OCI-LY7 (cell line): ENCODE measurements around the gene KRTAP10-10. TPM values are rescaled to one million over a fixed set of nuclear protein-coding genes. Genes with fewer than 3 reads are reported as not detected.

Source experiments
- BruUV-seq: library from RNA; stranded (reverse); fragments of 400-500 nt; replicated peaks from 2 replicates; lab custom pipeline; 2021; lab: Mats Ljungman, UMichigan
- CTCF ChIA-PET: fragments of 300-600 bp; sonication (Branson Sonifier 250); formaldehyde crosslinking; loops from one replicate; lab custom pipeline; 2022; ENCODE audit warnings: antibody characterized with exemption; ENCODE audit not compliant: unreplicated experiment; lab: Charles Lee
- POLR2A ChIA-PET: fragments of 300-600 bp; sonication (Branson Sonifier 250); formaldehyde crosslinking; loops from one replicate; lab custom pipeline; 2022; ENCODE audit warnings: antibody characterized with exemption; lab: Charles Lee
- DNase-seq: peaks from one replicate; pipeline ENCODE4 v3.0.0-alpha.2; 2015; ENCODE audit warnings: low spot score
- H2AFZ ChIP-seq: fragments of 200-600 bp; sonication (generic), shearing (Covaris generic); 2 replicates; pipeline ENCODE4 v1.6.1; 2014; ENCODE audit warnings: mild to moderate bottlenecking, antibody characterized with exemption, low read length, moderate library complexity
- H3K27ac ChIP-seq: fragments of 200-600 bp; sonication (generic); 2 replicates; pipeline ENCODE4 v1.5.1; 2014; ENCODE audit warnings: mixed run types, low read depth, mild to moderate bottlenecking, moderate library complexity, low read length, inconsistent platforms; ENCODE audit not compliant: poor library complexity, severe bottlenecking
- H3K36me3 ChIP-seq: fragments of 200-600 bp; sonication (generic); 2 replicates; pipeline ENCODE4 v1.6.1; 2014; ENCODE audit warnings: mild to moderate bottlenecking, antibody characterized with exemption, low read length, moderate library complexity, mixed read lengths; ENCODE audit not compliant: insufficient read depth
- H3K4me1 ChIP-seq: fragments of 200-600 bp; sonication (generic); 2 replicates; pipeline ENCODE4 v1.5.1; 2014; ENCODE audit warnings: mild to moderate bottlenecking, low read length; ENCODE audit not compliant: insufficient read depth, poor library complexity, severe bottlenecking
- H3K4me2 ChIP-seq: fragments of 200-600 bp; sonication (generic); 2 replicates; pipeline ENCODE4 v1.6.1; 2014; ENCODE audit warnings: mild to moderate bottlenecking, low read length
- H3K4me3 ChIP-seq: fragments of 200-600 bp; sonication (generic); 2 replicates; pipeline ENCODE4 v1.5.1; 2014; ENCODE audit warnings: mild to moderate bottlenecking, low read depth, low read length; ENCODE audit not compliant: poor library complexity, severe bottlenecking
- H3K79me2 ChIP-seq: fragments of 200-600 bp; sonication (generic); 2 replicates; pipeline ENCODE4 v1.6.1; 2016; ENCODE audit warnings: low read depth, mild to moderate bottlenecking, low read length, moderate library complexity, mixed read lengths; ENCODE audit not compliant: insufficient read depth
- H3K9me2 ChIP-seq: fragments of 200-600 bp; sonication (generic); 2 replicates; pipeline ENCODE4 v1.6.1; 2016; ENCODE audit warnings: mild to moderate bottlenecking, low read length, mixed read lengths; ENCODE audit not compliant: insufficient read depth
- H3K9me3 ChIP-seq: fragments of 200-600 bp; sonication (generic); 2 replicates; pipeline ENCODE4 v1.6.1; 2014; ENCODE audit warnings: mild to moderate bottlenecking, mixed run types, low read length, mixed read lengths
- H4K20me1 ChIP-seq: fragments of 200-600 bp; sonication (generic); 2 replicates; pipeline ENCODE4 v1.6.1; 2014; ENCODE audit warnings: mild to moderate bottlenecking, antibody characterized with exemption, low read length, moderate library complexity, mixed read lengths; ENCODE audit not compliant: insufficient read depth
- EZH2phosphoT487 ChIP-seq: fragments of 200-600 bp; sonication (generic); IDR thresholded peaks from 2 replicates; pipeline ENCODE4 v1.6.1; 2018; ENCODE audit warnings: low read depth, borderline replicate concordance, mild to moderate bottlenecking, mixed run types, antibody characterized with exemption, low read length, moderate library complexity, mixed read lengths
- intact Hi-C: fragments of 100-400 bp; cut with micrococcal nuclease; formaldehyde crosslinking; loops from one replicate; pipeline ENCODE4 v1.10.0; 2022; ENCODE audit not compliant: unreplicated experiment
- total RNA-seq, 2 experiments: library from RNA; depleted of rRNA in 1 of 2; stranded (reverse); fragments of >200 nt in 1 of 2; shearing (Covaris generic) in 1 of 2; gene quantifications; 2 replicates each; pipeline ENCODE4 v1.2.3, GENCODE V29; 2014 to 2022
- TF ChIP-seq, protein P1 (sequence below): fragments of 200-600 bp; sonication (generic); conservative IDR thresholded peaks from 2 replicates; pipeline ENCODE4 v1.5.1; 2014; ENCODE audit warnings: mild to moderate bottlenecking, antibody characterized with exemption, low read length, moderate library complexity, mixed read lengths

The KRTAP10-10 gene
- total RNA-seq, 2 experiments from 2014 or later = not detected

- BruUV-seq = no TSS peak
- no peak for DNase-seq
- H3K4me3 ChIP-seq = no peak overlapping the region
- H3K79me2 ChIP-seq = no peaks in the 10 kb centered on the region
- no peaks in the 10 kb centered on the region for H3K9me2 ChIP-seq
- H3K36me3 ChIP-seq = no peaks in the 10 kb centered on the region
- ChIA-PET POLR2A (no interaction called here), CTCF (interaction anchor here (0.7 kb wide), 1 partner anchor 72 kb away, joined by 3 read pairs; no protein-coding TSS in a partner anchor)
- H3K4me1 ChIP-seq = no peaks in the 10 kb centered on the region
- no peak for TF ChIP-seq EZH2phosphoT487
- TF ChIP-seq, protein P1, sequence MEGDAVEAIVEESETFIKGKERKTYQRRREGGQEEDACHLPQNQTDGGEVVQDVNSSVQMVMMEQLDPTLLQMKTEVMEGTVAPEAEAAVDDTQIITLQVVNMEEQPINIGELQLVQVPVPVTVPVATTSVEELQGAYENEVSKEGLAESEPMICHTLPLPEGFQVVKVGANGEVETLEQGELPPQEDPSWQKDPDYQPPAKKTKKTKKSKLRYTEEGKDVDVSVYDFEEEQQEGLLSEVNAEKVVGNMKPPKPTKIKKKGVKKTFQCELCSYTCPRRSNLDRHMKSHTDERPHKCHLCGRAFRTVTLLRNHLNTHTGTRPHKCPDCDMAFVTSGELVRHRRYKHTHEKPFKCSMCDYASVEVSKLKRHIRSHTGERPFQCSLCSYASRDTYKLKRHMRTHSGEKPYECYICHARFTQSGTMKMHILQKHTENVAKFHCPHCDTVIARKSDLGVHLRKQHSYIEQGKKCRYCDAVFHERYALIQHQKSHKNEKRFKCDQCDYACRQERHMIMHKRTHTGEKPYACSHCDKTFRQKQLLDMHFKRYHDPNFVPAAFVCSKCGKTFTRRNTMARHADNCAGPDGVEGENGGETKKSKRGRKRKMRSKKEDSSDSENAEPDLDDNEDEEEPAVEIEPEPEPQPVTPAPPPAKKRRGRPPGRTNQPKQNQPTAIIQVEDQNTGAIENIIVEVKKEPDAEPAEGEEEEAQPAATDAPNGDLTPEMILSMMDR = no peak
- no peak overlapping the region for H3K27ac ChIP-seq
- intact Hi-C loops = no loop called here
- no peaks in the 10 kb centered on the region for H4K20me1 ChIP-seq
- no peak overlapping the region for H3K4me2 ChIP-seq
- no peaks in the 10 kb centered on the region for H3K9me3 ChIP-seq
- H2AFZ ChIP-seq = no peak overlapping the region
These were observed 35.3 kb upstream of the KRTAP10-10 start for GRCh38 chr21:44601596-44602462.

GRCh38 chr21:44602463-44602850 is 34.7 kb upstream of the KRTAP10-10 start:
- TF ChIP-seq, protein P1 = no peak
- TF ChIP-seq EZH2phosphoT487 = no peak
- no peak overlapping the region for H2AFZ ChIP-seq
- no peak overlapping the region for H3K4me2 ChIP-seq
- DNase-seq = no peak
- no peaks in the 10 kb centered on the region for H4K20me1 ChIP-seq
- no peaks in the 10 kb centered on the region for H3K79me2 ChIP-seq
- intact Hi-C loops = no loop called here
- no peaks in the 10 kb centered on the region for H3K36me3 ChIP-seq
- POLR2A ChIA-PET = no interaction called here
- no peak overlapping the region for H3K4me3 ChIP-seq
- no peak overlapping the region for H3K27ac ChIP-seq
- no peaks in the 10 kb centered on the region for H3K9me3 ChIP-seq
- H3K9me2 ChIP-seq = no peaks in the 10 kb centered on the region
- BruUV-seq = no TSS peak
- H3K4me1 ChIP-seq = no peaks in the 10 kb centered on the region
- CTCF ChIA-PET = interaction anchor here (0.5 kb wide), 1 partner anchor 24 kb away, joined by 4 read pairs; the partner anchor contains the start of gene KRTAP10-9
